ENCODE results near the gene THAP8.
"Not testable (repeated sequence)": the region's sequence is repeated elsewhere in the genome, so short reads cannot be mapped to it uniquely, and the experiment has no call there.

The THAP8 gene

GRCh38 chr19:36067681-36068080 lies 13.6 kb upstream of the THAP8 start:
- no peak for DNase-seq

- no peak for DNase-seq
Observed at GRCh38 chr19:36064826-36065225, 10.7 kb upstream of the THAP8 start.

GRCh38 chr19:36061367-36061766 lies 7.3 kb upstream of the THAP8 start:
- no peak for DNase-seq

- DNase-seq = no peak
Observed at GRCh38 chr19:36060430-36060829, 6.3 kb upstream of the THAP8 start.

GRCh38 chr19:36059180-36059910 lies 5.3 kb upstream of the THAP8 start:
- DNase-seq = no peak

- no peak for DNase-seq
Observed at GRCh38 chr19:36058481-36059179, 4.5 kb upstream of the THAP8 start.

GRCh38 chr19:36054733-36055686 lies 925 bp upstream of the THAP8 start, which contains the start of gene WDR62:
WDR62 (plus strand) TSS chr19:36054897; CDS start chr19:36054972, 75 bp downstream.
- DNase-seq = peak; percentile 18

GRCh38 chr19:36051637-36052036 lies 2.4 kb downstream of the THAP8 start:
- DNase-seq = no peak

GRCh38 chr19:36051236-36051635 lies 2.8 kb downstream of the THAP8 start:
- no peak for DNase-seq

- DNase-seq = no peak
Observed at GRCh38 chr19:36049080-36049698, 4.9 kb downstream of the THAP8 start.

- DNase-seq = no peak
Observed at GRCh38 chr19:36047835-36048234, 6.2 kb downstream of the THAP8 start.

GRCh38 chr19:36046443-36047050 lies 7.5 kb downstream of the THAP8 start:
- DNase-seq = no peak

GRCh38 chr19:36043952-36044351 lies 10.1 kb downstream of the THAP8 start:
- DNase-seq = no peak

GRCh38 chr19:36041831-36042230 lies 12.3 kb downstream of the THAP8 start:
- no peak for DNase-seq

- DNase-seq = not testable (repeated sequence)
Observed at GRCh38 chr19:36041092-36041491, 13.0 kb downstream of the THAP8 start.

- no peak for DNase-seq
Observed at GRCh38 chr19:36040495-36040894, 13.6 kb downstream of the THAP8 start.

- peak; percentile 6 for DNase-seq
Observed at GRCh38 chr19:36032251-36033104, 21.6 kb downstream of the THAP8 start, which contains the start of gene CLIP3. CLIP3 (minus strand) TSS chr19:36032873; CDS start chr19:36032357, 516 bp downstream.

- no peak for DNase-seq
Observed at GRCh38 chr19:36031308-36031707, 22.8 kb downstream of the THAP8 start.

- no peak for DNase-seq
Observed at GRCh38 chr19:36030264-36031148, 23.6 kb downstream of the THAP8 start.

Measured in CD4-positive, alpha-beta T cell treated with Interleukin-4 for 4 hours (primary cell).